A549 (cell line): ENCODE measurements around the gene MCTP1. TPM values are rescaled to one million over a fixed set of nuclear protein-coding genes. Genes with fewer than 3 reads are reported as not detected.

Experiments
- ATAC-seq, 2 experiments: fragments of 200-7000 bp in 1 of 2; fragments of >200 bp in 1 of 2; cut with Nextera tagmentation in 1 of 2; cut with Tn5 transposase in 1 of 2; 3 replicates each; pipeline versions ENCODE4 v1.8.0 to v1.9.1; 2018 to 2020; ENCODE audit warnings: mild to moderate bottlenecking in 1 of 2, moderate library complexity in 1 of 2
- CTCF ChIA-PET: fragments of 300-600 bp; sonication (Branson Sonifier 250); formaldehyde crosslinking; extraction: SDS; loops from one replicate; lab custom pipeline; 2021; ENCODE audit warnings: antibody characterized with exemption, inconsistent platforms; lab: Yijun Ruan, JAX
- POLR2A ChIA-PET: fragments of 350-600 bp; formaldehyde crosslinking; extraction: SDS; loops from one replicate; lab custom pipeline; 2021; ENCODE audit warnings: antibody characterized with exemption, inconsistent platforms; lab: Yijun Ruan, JAX
- DNase-seq, 2 experiments: peaks; one replicate each; pipeline versions ENCODE4 v3.0.0 to v3.0.0-alpha.2; 2011 to 2016; ENCODE audit warnings: low read depth in 1 of 2, low spot score in 1 of 2
- FAIRE-seq: peaks from 2 replicates; lab custom pipeline; 2011; peaks lifted over from hg19 to GRCh38; lab: Jason Lieb, UNC
- H3K27ac ChIP-seq, 2 experiments: fragments of >200 bp; sonication (Bioruptor Twin); formaldehyde crosslinking; 3 replicates each; pipeline ENCODE4 v1.5.1; 2016 to 2017
- H3K4me1 ChIP-seq: fragments of >200 bp; sonication (Bioruptor Twin); formaldehyde crosslinking; 3 replicates; pipeline ENCODE4 v1.6.1; 2016
- H3K4me2 ChIP-seq: fragments of >200 bp; sonication (Bioruptor Twin); formaldehyde crosslinking; 3 replicates; pipeline ENCODE4 v1.6.1; 2016
- H3K4me3 ChIP-seq: fragments of >200 bp; sonication (Bioruptor Twin); formaldehyde crosslinking; 3 replicates; pipeline ENCODE4 v1.5.1; 2016
- H3K9me3 ChIP-seq: fragments of >200 bp; sonication (Bioruptor Twin); formaldehyde crosslinking; 3 replicates; pipeline ENCODE4 v1.6.1; 2016
- BCL3 ChIP-seq: fragments of >200 bp; sonication (Bioruptor Twin); formaldehyde crosslinking; IDR thresholded peaks from 3 replicates; pipeline ENCODE4 v1.6.1; 2016
- BHLHE40 ChIP-seq: IDR thresholded peaks from 2 replicates; pipeline ENCODE4 v1.6.1; 2012; ENCODE audit warnings: low read depth, low read length, inconsistent platforms
- CBX2 ChIP-seq: fragments of 200-600 bp; sonication (generic); IDR thresholded peaks from 2 replicates; pipeline ENCODE4 v1.6.1; 2016; ENCODE audit warnings: low read depth, mild to moderate bottlenecking, borderline replicate concordance
- CBX8 ChIP-seq: fragments of 200-600 bp; sonication (generic); IDR thresholded peaks from 2 replicates; pipeline ENCODE4 v1.6.1; 2016
- CEBPB ChIP-seq, 2 experiments: fragments of >200 bp in 1 of 2; sonication (Bioruptor Twin) in 1 of 2; formaldehyde crosslinking in 1 of 2; IDR thresholded peaks; 2 replicates each; pipeline ENCODE4 v1.6.1; 2012 to 2016
- CHD2 ChIP-seq: fragments of 150-350 bp; IDR thresholded peaks from 2 replicates; pipeline ENCODE4 v1.6.1; 2014; ENCODE audit warnings: low read length; ENCODE audit not compliant: partially characterized antibody
- EHF ChIP-seq: fragments of 250-450 bp; sonication (Bioruptor Pico); IDR thresholded peaks from 2 replicates; pipeline ENCODE4 v1.5.0; 2020; ENCODE audit warnings: mild to moderate bottlenecking
- EHMT2 ChIP-seq: fragments of 200-600 bp; sonication (generic); IDR thresholded peaks from 2 replicates; pipeline ENCODE4 v1.6.1; 2016; ENCODE audit warnings: antibody characterized with exemption, low read depth, mild to moderate bottlenecking, moderate library complexity
- EP300 ChIP-seq, 2 experiments: fragments of >200 bp; sonication (Bioruptor Twin); formaldehyde crosslinking; IDR thresholded peaks; 2 replicates in 1 of 2; 3 replicates in 1 of 2; pipeline ENCODE4 v1.6.1; 2016 to 2017
- ESRRA ChIP-seq: fragments of 150-350 bp; IDR thresholded peaks from 2 replicates; pipeline ENCODE4 v1.6.1; 2014; ENCODE audit warnings: mild to moderate bottlenecking, low read length, borderline replicate concordance
- FOSB ChIP-seq: fragments of 250-450 bp; sonication (Bioruptor Pico); IDR thresholded peaks from 2 replicates; pipeline ENCODE4 v1.5.0; 2020; ENCODE audit warnings: mild to moderate bottlenecking, moderate library complexity
- FOSL2 ChIP-seq, 2 experiments: fragments of 450-650 bp in 1 of 2; fragments of >200 bp in 1 of 2; sonication (Bioruptor Twin) in 1 of 2; formaldehyde crosslinking; IDR thresholded peaks; 2 replicates each; pipeline versions ENCODE4 v1.5.0 to v1.6.1; 2016 to 2020; ENCODE audit warnings: mild to moderate bottlenecking in 1 of 2, moderate library complexity in 1 of 2
- FOXS1 ChIP-seq: fragments of 250-450 bp; sonication (Bioruptor Pico); IDR thresholded peaks from 2 replicates; pipeline ENCODE4 v1.5.0; 2020; ENCODE audit warnings: mild to moderate bottlenecking, moderate library complexity
- HES2 ChIP-seq: fragments of >200 bp; sonication (Bioruptor Twin); formaldehyde crosslinking; IDR thresholded peaks from 2 replicates; pipeline ENCODE4 v1.6.1; 2016
- HOXA7 ChIP-seq: fragments of 250-450 bp; sonication (Bioruptor Pico); IDR thresholded peaks from 2 replicates; pipeline ENCODE4 v1.5.0; 2020; ENCODE audit warnings: mild to moderate bottlenecking, moderate library complexity
- HOXB13 ChIP-seq: fragments of 250-450 bp; sonication (Bioruptor Pico); IDR thresholded peaks from 2 replicates; pipeline ENCODE4 v1.5.0; 2020; ENCODE audit warnings: low read depth, mild to moderate bottlenecking, moderate library complexity
- MAX ChIP-seq: IDR thresholded peaks from 2 replicates; pipeline ENCODE4 v1.6.1; 2012
- NPAS2 ChIP-seq: fragments of 250-450 bp; sonication (Bioruptor Pico); IDR thresholded peaks from 2 replicates; pipeline ENCODE4 v1.8.0; 2022; ENCODE audit warnings: mild to moderate bottlenecking, moderate library complexity, borderline replicate concordance
- NR3C1 ChIP-seq: fragments of >200 bp; sonication (Bioruptor Twin); formaldehyde crosslinking; IDR thresholded peaks from 3 replicates; pipeline ENCODE4 v1.6.1; 2017
- PHF8 ChIP-seq: fragments of 200-600 bp; sonication (generic); IDR thresholded peaks from 2 replicates; pipeline ENCODE4 v1.6.1; 2016; ENCODE audit warnings: low read depth, mild to moderate bottlenecking, antibody characterized with exemption, moderate library complexity, borderline replicate concordance
- POLR2A ChIP-seq: IDR thresholded peaks from 2 replicates; pipeline ENCODE4 v1.6.1; 2012; ENCODE audit warnings: mild to moderate bottlenecking, low read length
- POLR2AphosphoS2 ChIP-seq: conservative IDR thresholded peaks from 2 replicates; pipeline ENCODE4 v1.6.1; 2012; ENCODE audit warnings: low read length, improper control_type of control experiment, inconsistent platforms
- RCOR1 ChIP-seq: fragments of 150-350 bp; IDR thresholded peaks from 2 replicates; pipeline ENCODE4 v1.6.1; 2014; ENCODE audit warnings: antibody characterized with exemption, low read length, low read depth
- RNF2 ChIP-seq: fragments of 200-600 bp; sonication (generic); IDR thresholded peaks from 2 replicates; pipeline ENCODE4 v1.6.1; 2016; ENCODE audit warnings: low read depth, mild to moderate bottlenecking, antibody characterized with exemption, moderate library complexity, borderline replicate concordance
- SREBF2 ChIP-seq: fragments of 450-650 bp; IDR thresholded peaks from 2 replicates; pipeline ENCODE4 v1.6.1; 2014; ENCODE audit warnings: mild to moderate bottlenecking, moderate library complexity
- TP53 ChIP-seq: fragments of 250-450 bp; sonication (Bioruptor Pico); IDR thresholded peaks from 2 replicates; pipeline ENCODE4 v1.5.0; 2021; ENCODE audit warnings: mild to moderate bottlenecking, moderate library complexity
- ZFP36 ChIP-seq: fragments of 450-650 bp; IDR thresholded peaks from 2 replicates; pipeline ENCODE4 v1.6.1; 2014; ENCODE audit warnings: borderline replicate concordance; ENCODE audit not compliant: partially characterized antibody
- ZNF302 ChIP-seq: fragments of 250-450 bp; sonication (Bioruptor Pico); IDR thresholded peaks from 2 replicates; pipeline ENCODE4 v1.9.0; 2021; ENCODE audit warnings: inconsistent platforms, mild to moderate bottlenecking, moderate library complexity
- WGBS: methylation state at CpG from one replicate; pipeline ENCODE4 v1.1.6; 2017; ENCODE audit errors: missing lambda C conversion rate; 5-methylcytosine and 5-hydroxymethylcytosine counted together
- polyA plus RNA-seq, 4 experiments: library from polyadenylated mRNA; depleted of rRNA in 3 of 4; stranded (reverse); fragments of >200 nt; fragmentation: RNase III in 1 of 4; extraction: RNeasy Plus Mini Kit Qiagen cat#74134 plus additional on column Dnase treatment in 1 of 4; gene quantifications; 2 replicates in 3 of 4; 3 replicates in 1 of 4; pipeline ENCODE4 v1.2.3, GENCODE V29; 2011 to 2017
- TF ChIP-seq, protein P1 (sequence below): fragments of 250-450 bp; sonication (Bioruptor Pico); IDR thresholded peaks from 2 replicates; pipeline ENCODE4 v1.5.0; 2021; ENCODE audit warnings: mild to moderate bottlenecking, moderate library complexity, borderline replicate concordance
- TF ChIP-seq, protein P2 (sequence below): fragments of 450-650 bp; IDR thresholded peaks from 2 replicates; pipeline ENCODE4 v1.6.1; 2014; ENCODE audit warnings: antibody characterized with exemption

Gene MCTP1
- polyA plus RNA-seq, 2 of the 4 experiments (the other 2 are of a cell fraction) = 5.4 to 6.9 TPM

DNA sequence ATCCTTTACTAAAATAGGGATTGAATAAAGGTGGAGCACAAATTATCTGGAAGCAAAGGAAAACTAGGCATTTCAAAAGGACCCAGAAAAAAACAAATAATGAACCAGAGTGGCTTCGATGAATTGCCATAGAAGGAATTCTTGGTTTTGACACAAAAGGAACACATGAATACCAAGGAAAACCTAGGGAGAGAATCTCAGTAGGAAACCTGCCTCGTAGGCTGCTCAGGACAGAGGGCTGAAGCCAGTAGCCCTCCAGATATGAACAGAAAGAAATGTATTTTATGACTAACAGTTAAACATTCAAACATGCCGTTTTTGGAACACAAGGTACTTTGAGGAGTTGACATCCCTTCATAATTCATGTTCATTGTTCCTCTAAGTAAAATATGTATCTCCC is 420.9 kb downstream of the MCTP1 start:
- H3K9me3 ChIP-seq = no peaks in the 10 kb centered on the region
- FAIRE-seq = no peak
- ATAC-seq = no peak
- no peak overlapping the region for H3K4me2 ChIP-seq
- no peak overlapping the region for H3K4me3 ChIP-seq
- H3K27ac ChIP-seq = no peak overlapping the region
- CTCF ChIA-PET = no interaction called here
- DNase-seq = no peak
- no peak for TF ChIP-seq EP300 (IDR thresholded peaks at IDR 0.05)
- 34% methylated on average over 3 of the region's 3 CpGs for WGBS
- no peaks in the 10 kb centered on the region for H3K4me1 ChIP-seq
- POLR2A ChIA-PET = no interaction called here

GRCh38 chr5:94857111-94857510 is 427.8 kb downstream of the MCTP1 start:
- H3K9me3 ChIP-seq = no peaks in the 10 kb centered on the region
- TF ChIP-seq CBX2 (no peak), BCL3 (no peak), EHF (CRISPR knock-in tag) (no peak), ZNF302 (CRISPR knock-in tag) (no peak), MAX (no peak), CEBPB (IDR thresholded peaks at IDR 0.05) (no peak), HES2 (no peak), FOSL2 (IDR thresholded peaks at IDR 0.05) (no peak), FOSL2 (CRISPR knock-in tag; IDR thresholded peaks at IDR 0.05) (no peak), CHD2 (no peak), ESRRA (no peak), FOXS1 (CRISPR knock-in tag) (no peak), HOXA7 (no peak), BHLHE40 (no peak), NR3C1 (no peak), NPAS2 (CRISPR knock-in tag) (no peak)
- TF ChIP-seq, protein P1, sequence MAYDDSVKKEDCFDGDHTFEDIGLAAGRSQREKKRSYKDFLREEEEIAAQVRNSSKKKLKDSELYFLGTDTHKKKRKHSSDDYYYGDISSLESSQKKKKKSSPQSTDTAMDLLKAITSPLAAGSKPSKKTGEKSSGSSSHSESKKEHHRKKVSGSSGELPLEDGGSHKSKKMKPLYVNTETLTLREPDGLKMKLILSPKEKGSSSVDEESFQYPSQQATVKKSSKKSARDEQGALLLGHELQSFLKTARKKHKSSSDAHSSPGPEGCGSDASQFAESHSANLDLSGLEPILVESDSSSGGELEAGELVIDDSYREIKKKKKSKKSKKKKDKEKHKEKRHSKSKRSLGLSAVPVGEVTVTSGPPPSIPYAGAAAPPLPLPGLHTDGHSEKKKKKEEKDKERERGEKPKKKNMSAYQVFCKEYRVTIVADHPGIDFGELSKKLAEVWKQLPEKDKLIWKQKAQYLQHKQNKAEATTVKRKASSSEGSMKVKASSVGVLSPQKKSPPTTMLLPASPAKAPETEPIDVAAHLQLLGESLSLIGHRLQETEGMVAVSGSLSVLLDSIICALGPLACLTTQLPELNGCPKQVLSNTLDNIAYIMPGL (CRISPR knock-in tag) = no peak
- ATAC-seq = no peak
- FAIRE-seq = no peak
- no peak overlapping the region for H3K27ac ChIP-seq
- no peaks in the 10 kb centered on the region for H3K4me1 ChIP-seq
- WGBS = 36% methylated on average over 2 of the region's 2 CpGs
- ChIA-PET CTCF (no interaction called here), POLR2A (no interaction called here)
- H3K4me3 ChIP-seq = no peak overlapping the region
- no peak overlapping the region for H3K4me2 ChIP-seq
- DNase-seq = no peak

- CTCF ChIA-PET = interaction anchor here (0.6 to 0.9 kb wide), 2 partner anchors 20 to 54 kb away, joined by 3 read pairs; no protein-coding TSS in a partner anchor
- no peak for ATAC-seq
- TF ChIP-seq, protein P2, sequence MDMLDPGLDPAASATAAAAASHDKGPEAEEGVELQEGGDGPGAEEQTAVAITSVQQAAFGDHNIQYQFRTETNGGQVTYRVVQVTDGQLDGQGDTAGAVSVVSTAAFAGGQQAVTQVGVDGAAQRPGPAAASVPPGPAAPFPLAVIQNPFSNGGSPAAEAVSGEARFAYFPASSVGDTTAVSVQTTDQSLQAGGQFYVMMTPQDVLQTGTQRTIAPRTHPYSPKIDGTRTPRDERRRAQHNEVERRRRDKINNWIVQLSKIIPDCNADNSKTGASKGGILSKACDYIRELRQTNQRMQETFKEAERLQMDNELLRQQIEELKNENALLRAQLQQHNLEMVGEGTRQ = no peak
- no peak for TF ChIP-seq ZFP36
- TF ChIP-seq MAX = no peak
- no peak for TF ChIP-seq HOXB13 (CRISPR knock-in tag)
- no peak for TF ChIP-seq CBX8
- no peak for TF ChIP-seq PHF8
- no peak for TF ChIP-seq SREBF2
- TF ChIP-seq POLR2A = no peak
- no peak for TF ChIP-seq FOSB (CRISPR knock-in tag)
- no peak for TF ChIP-seq CEBPB (IDR thresholded peaks at IDR 0.05)
- TF ChIP-seq RNF2 = no peak
- no peak for TF ChIP-seq FOSL2 (IDR thresholded peaks at IDR 0.05)
- no peak for TF ChIP-seq FOSL2 (CRISPR knock-in tag; IDR thresholded peaks at IDR 0.05)
- no peak for TF ChIP-seq TP53 (CRISPR knock-in tag)
- TF ChIP-seq EHMT2 = no peak
- no peak for TF ChIP-seq POLR2AphosphoS2
- no peak for TF ChIP-seq RCOR1
- 77% methylated on average over 3 of the region's 3 CpGs for WGBS
- Histone ChIP-seq H3K4me1 (no peaks in the 10 kb centered on the region), H3K9me3 (no peaks in the 10 kb centered on the region), H3K4me2 (no peak overlapping the region), H3K27ac (no peak overlapping the region), H3K4me3 (no peak overlapping the region)
- DNase-seq = no peak
- POLR2A ChIA-PET = no interaction called here
- FAIRE-seq = no peak
These were observed 428.6 kb downstream of the MCTP1 start for GRCh38 chr5:94856257-94856800.
